IPS-18a (cell line): ENCODE data around the gene PIP5K1B.

Experiments used
- H3K27ac ChIP-seq: one replicate; pipeline ENCODE4 v1.5.1; 2013; ENCODE audit warnings: low read length
- H3K27me3 ChIP-seq: one replicate; pipeline ENCODE4 v1.6.1; 2013; ENCODE audit warnings: mild to moderate bottlenecking, low read length; ENCODE audit not compliant: control insufficient read depth, insufficient read depth
- H3K36me3 ChIP-seq: one replicate; pipeline ENCODE4 v1.6.1; 2013; ENCODE audit warnings: low read depth, low read length; ENCODE audit not compliant: control insufficient read depth
- H3K4me1 ChIP-seq: one replicate; pipeline ENCODE4 v1.6.1; 2013; ENCODE audit warnings: low read depth, low read length; ENCODE audit not compliant: control insufficient read depth
- H3K4me3 ChIP-seq: one replicate; pipeline ENCODE4 v1.5.1; 2013; ENCODE audit warnings: low read length
- H3K9ac ChIP-seq: one replicate; pipeline ENCODE4 v1.6.1; 2013; ENCODE audit warnings: mild to moderate bottlenecking, low read length, moderate library complexity
- H3K9me3 ChIP-seq: one replicate; pipeline ENCODE4 v1.6.1; 2013; ENCODE audit warnings: low read depth, low read length; ENCODE audit not compliant: control insufficient read depth

The PIP5K1B gene

GRCh38 chr9:68934329-68934644 is 229.2 kb downstream of the PIP5K1B start:
- Histone ChIP-seq H3K4me1 (no peaks in the 10 kb centered on the region), H3K4me3 (no peak overlapping the region), H3K27ac (no peak overlapping the region), H3K36me3 (no peaks in the 10 kb centered on the region), H3K27me3 (no peaks in the 10 kb centered on the region), H3K9ac (no peak overlapping the region), H3K9me3 (no peaks in the 10 kb centered on the region)

- Histone ChIP-seq H3K27me3 (no peaks in the 10 kb centered on the region), H3K4me3 (no peak overlapping the region), H3K27ac (no peak overlapping the region), H3K4me1 (no peaks in the 10 kb centered on the region), H3K9ac (no peak overlapping the region), H3K9me3 (no peaks in the 10 kb centered on the region), H3K36me3 (no peaks in the 10 kb centered on the region)
These were observed 235.5 kb downstream of the PIP5K1B start for GRCh38 chr9:68940573-68940972.

GRCh38 chr9:68941780-68942459 is 236.9 kb downstream of the PIP5K1B start:
- Histone ChIP-seq H3K27me3 (no peaks in the 10 kb centered on the region), H3K36me3 (no peaks in the 10 kb centered on the region), H3K4me1 (peaks cover 10% of the 10 kb centered on the region), H3K9ac (no peak overlapping the region), H3K4me3 (no peak overlapping the region), H3K9me3 (no peaks in the 10 kb centered on the region), H3K27ac (no peak overlapping the region)

GRCh38 chr9:68942790-68943189 is 237.8 kb downstream of the PIP5K1B start:
- Histone ChIP-seq H3K36me3 (no peaks in the 10 kb centered on the region), H3K27ac (no peak overlapping the region), H3K9ac (no peak overlapping the region), H3K9me3 (no peaks in the 10 kb centered on the region), H3K4me3 (no peak overlapping the region), H3K4me1 (peaks cover 19% of the 10 kb centered on the region), H3K27me3 (no peaks in the 10 kb centered on the region)

- Histone ChIP-seq H3K4me3 (peak overlapping the region; percentile 7), H3K27ac (peak overlapping the region; percentile 80), H3K9me3 (no peaks in the 10 kb centered on the region), H3K36me3 (no peaks in the 10 kb centered on the region), H3K4me1 (peaks cover 56% of the 10 kb centered on the region), H3K27me3 (no peaks in the 10 kb centered on the region), H3K9ac (no peak overlapping the region)
These were observed 242.0 kb downstream of the PIP5K1B start for GRCh38 chr9:68947015-68947414.

GRCh38 chr9:68947842-68948569 is 243.0 kb downstream of the PIP5K1B start:
- Histone ChIP-seq H3K27me3 (no peaks in the 10 kb centered on the region), H3K9ac (no peak overlapping the region), H3K4me1 (peaks cover 60% of the 10 kb centered on the region), H3K27ac (peak overlapping the region; percentile 41), H3K9me3 (no peaks in the 10 kb centered on the region), H3K36me3 (no peaks in the 10 kb centered on the region), H3K4me3 (no peak overlapping the region)

- Histone ChIP-seq H3K27ac (no peak overlapping the region), H3K9me3 (no peaks in the 10 kb centered on the region), H3K4me3 (no peak overlapping the region), H3K27me3 (no peaks in the 10 kb centered on the region), H3K9ac (no peak overlapping the region), H3K36me3 (no peaks in the 10 kb centered on the region), H3K4me1 (peaks cover 60% of the 10 kb centered on the region)
These were observed 244.4 kb downstream of the PIP5K1B start for GRCh38 chr9:68949271-68950000.

GRCh38 chr9:68950188-68950587 is 245.1 kb downstream of the PIP5K1B start:
- H3K9ac ChIP-seq = no peak overlapping the region

GRCh38 chr9:68950689-68951088 is 245.6 kb downstream of the PIP5K1B start:
- Histone ChIP-seq H3K4me1 (peaks cover 60% of the 10 kb centered on the region), H3K9ac (no peak overlapping the region), H3K27me3 (no peaks in the 10 kb centered on the region), H3K4me3 (no peak overlapping the region), H3K36me3 (no peaks in the 10 kb centered on the region), H3K27ac (no peak overlapping the region), H3K9me3 (no peaks in the 10 kb centered on the region)

More at GRCh38 chr9:68950188-68950587, 245.1 kb downstream of the PIP5K1B start:
- no peaks in the 10 kb centered on the region for H3K9me3 ChIP-seq
- H3K4me1 ChIP-seq = peaks cover 60% of the 10 kb centered on the region
- no peak overlapping the region for H3K27ac ChIP-seq
- H3K36me3 ChIP-seq = no peaks in the 10 kb centered on the region
- H3K4me3 ChIP-seq = no peak overlapping the region
- H3K27me3 ChIP-seq = no peaks in the 10 kb centered on the region

GRCh38 chr9:68951879-68952659 is 247.0 kb downstream of the PIP5K1B start:
- peaks cover 48% of the 10 kb centered on the region for H3K4me1 ChIP-seq
- H3K27ac ChIP-seq = no peak overlapping the region
- no peaks in the 10 kb centered on the region for H3K9me3 ChIP-seq
- H3K36me3 ChIP-seq = no peaks in the 10 kb centered on the region
- no peak overlapping the region for H3K4me3 ChIP-seq
- no peak overlapping the region for H3K9ac ChIP-seq
- no peaks in the 10 kb centered on the region for H3K27me3 ChIP-seq

- Histone ChIP-seq H3K27me3 (no peaks in the 10 kb centered on the region), H3K36me3 (no peaks in the 10 kb centered on the region), H3K9me3 (no peaks in the 10 kb centered on the region), H3K9ac (no peak overlapping the region), H3K27ac (no peak overlapping the region), H3K4me1 (peaks cover 32% of the 10 kb centered on the region), H3K4me3 (no peak overlapping the region)
These were observed 248.7 kb downstream of the PIP5K1B start for GRCh38 chr9:68953771-68954170.
